HepG2 (cell line): Measurements from ENCODE around the gene RPL31. TPM values are rescaled to one million over a fixed set of nuclear protein-coding genes. Genes with fewer than 3 reads are reported as not detected.

Experiments used
- ATAC-seq: fragments of 200-7000 bp; cut with Tn5 transposase; 3 replicates; pipeline ENCODE4 v1.9.1; 2020; ENCODE audit warnings: mild to moderate bottlenecking, moderate library complexity
- BruUV-seq: library from RNA; stranded (reverse); fragments of 400-500 nt; replicated peaks from 2 replicates; lab custom pipeline; 2021; lab: Mats Ljungman, UMichigan
- CTCF ChIA-PET: fragments of 300-600 bp; formaldehyde crosslinking; extraction: SDS; loops from one replicate; lab custom pipeline; 2021; ENCODE audit warnings: low total read pairs, inconsistent platforms, low intra/inter-chr PET ratio; lab: Yijun Ruan, JAX
- POLR2A ChIA-PET: fragments of 350-600 bp; sonication (Branson Sonifier 250); formaldehyde crosslinking; loops from one replicate; lab custom pipeline; 2020; ENCODE audit warnings: antibody characterized with exemption, inconsistent platforms; lab: Yijun Ruan, JAX
- DNase-seq: peaks from one replicate; pipeline ENCODE4 v3.0.0-alpha.2; 2015; ENCODE audit warnings: low spot score
- FAIRE-seq: peaks from 3 replicates; lab custom pipeline; 2011; peaks lifted over from hg19 to GRCh38; lab: Jason Lieb, UNC
- H2AFZ ChIP-seq: one replicate; pipeline ENCODE4 v1.6.1; 2011; ENCODE audit warnings: low read length, inconsistent platforms
- H3K27ac ChIP-seq: fragments of 300-600 bp; 3 replicates; pipeline ENCODE4 v1.8.0; 2011; ENCODE audit warnings: mixed run types, mild to moderate bottlenecking, mixed read lengths, low read length, inconsistent platforms; ENCODE audit not compliant: insufficient read depth; ENCODE audit errors: extremely low read length
- H3K27me3 ChIP-seq, 2 experiments: fragments of 200-600 bp in 1 of 2; 2 replicates in 1 of 2; 3 replicates in 1 of 2; pipeline versions ENCODE4 v1.6.0 to v1.8.0; 2011; ENCODE audit warnings: low read length in 2 of 2, mild to moderate bottlenecking in 2 of 2, moderate library complexity in 2 of 2, inconsistent platforms in 1 of 2; ENCODE audit not compliant: insufficient read depth in 2 of 2, control insufficient read depth in 1 of 2
- H3K36me3 ChIP-seq, 2 experiments: fragments of 200-600 bp in 1 of 2; replicated peaks in 1 of 2; 2 replicates in 1 of 2; 3 replicates in 1 of 2; pipeline versions ENCODE4 v1.5.1 to v1.8.0; 2011; ENCODE audit warnings: low read length in 2 of 2, inconsistent platforms in 1 of 2; ENCODE audit not compliant: insufficient read depth in 2 of 2, control insufficient read depth in 1 of 2
- H3K4me1 ChIP-seq: 2 replicates; pipeline ENCODE4 v1.5.1; 2012; ENCODE audit warnings: low read length, inconsistent platforms; ENCODE audit not compliant: insufficient read depth
- H3K4me2 ChIP-seq: 2 replicates; pipeline ENCODE4 v1.6.0; 2011; ENCODE audit warnings: low read depth, low read length, inconsistent platforms
- H3K4me3 ChIP-seq, 3 experiments: fragments of 200-600 bp in 1 of 3; sonication (generic), shearing (Covaris generic) in 1 of 3; replicated peaks in 1 of 3; 2 replicates each; pipeline ENCODE4 v1.5.1; 2011 to 2016; ENCODE audit warnings: low read length in 3 of 3, inconsistent platforms in 2 of 3, low read depth in 2 of 3, mild to moderate bottlenecking in 2 of 3, control low read depth in 1 of 3, mixed read lengths in 1 of 3; ENCODE audit not compliant: insufficient read depth in 1 of 3
- H3K79me2 ChIP-seq: one replicate; pipeline ENCODE4 v1.6.1; 2011; ENCODE audit warnings: low read length, inconsistent platforms; ENCODE audit not compliant: insufficient read depth
- H3K9ac ChIP-seq: 2 replicates; pipeline ENCODE4 v1.6.0; 2011; ENCODE audit warnings: mild to moderate bottlenecking, low read depth, low read length, inconsistent platforms; ENCODE audit not compliant: insufficient read depth
- H3K9me3 ChIP-seq: 2 replicates; pipeline ENCODE4 v1.5.1; 2012; ENCODE audit warnings: mild to moderate bottlenecking, low read length
- H4K20me1 ChIP-seq: 2 replicates; pipeline ENCODE4 v1.6.0; 2011; ENCODE audit warnings: inconsistent platforms, mild to moderate bottlenecking, low read length, moderate library complexity; ENCODE audit not compliant: insufficient read depth
- ELK4 ChIP-seq: sonication (generic); formaldehyde crosslinking; IDR thresholded peaks from 2 replicates; pipeline ENCODE4 v1.9.0; 2021; ENCODE audit warnings: missing genetic modification reagents, borderline replicate concordance
- GABPB1 ChIP-seq: IDR thresholded peaks from 2 replicates; pipeline ENCODE4 v1.6.1; 2016; ENCODE audit warnings: mild to moderate bottlenecking, missing genetic modification reagents, moderate library complexity, missing compliant biosample characterization
- JARID2 ChIP-seq: sonication (generic); formaldehyde crosslinking; IDR thresholded peaks from 2 replicates; pipeline ENCODE4 v1.8.1; 2023; ENCODE audit warnings: missing genetic modification reagents, inconsistent platforms; ENCODE audit not compliant: insufficient replicate concordance
- MAFK ChIP-seq, 2 experiments: IDR thresholded peaks in 1 of 2; conservative IDR thresholded peaks in 1 of 2; 2 replicates each; pipeline ENCODE4 v1.6.1; 2011; ENCODE audit warnings: improper control_type of control experiment in 2 of 2, low read length in 2 of 2
- MIER2 ChIP-seq: IDR thresholded peaks from 2 replicates; pipeline ENCODE4 v1.6.1; 2016; ENCODE audit warnings: missing biosample characterization, missing genetic modification reagents
- MZF1 ChIP-seq: sonication (generic); formaldehyde crosslinking; IDR thresholded peaks from 2 replicates; pipeline ENCODE4 v1.8.1; 2023; ENCODE audit warnings: mild to moderate bottlenecking, missing genetic modification reagents, borderline replicate concordance
- NAIF1 ChIP-seq: sonication (generic); formaldehyde crosslinking; IDR thresholded peaks from 2 replicates; pipeline ENCODE4 v1.5.0; 2020; ENCODE audit warnings: mild to moderate bottlenecking, missing genetic modification reagents, borderline replicate concordance
- RBM22 ChIP-seq: fragments of 200-400 bp; formaldehyde crosslinking; optimal IDR thresholded peaks from 2 replicates; pipeline ENCODE3; 2017; ENCODE audit warnings: mild to moderate bottlenecking, low read length, moderate library complexity
- SP140L ChIP-seq: sonication (generic); formaldehyde crosslinking; IDR thresholded peaks from 2 replicates; pipeline ENCODE4 v1.4.0; 2020; ENCODE audit warnings: missing genetic modification reagents, borderline replicate concordance
- TBP ChIP-seq: sonication (generic); formaldehyde crosslinking; IDR thresholded peaks from 2 replicates; pipeline ENCODE4 v1.5.0; 2020; ENCODE audit warnings: missing genetic modification reagents
- TBX2 ChIP-seq: sonication (generic); formaldehyde crosslinking; IDR thresholded peaks from 2 replicates; pipeline ENCODE4 v1.5.0; 2020; ENCODE audit warnings: missing genetic modification reagents, mild to moderate bottlenecking, borderline replicate concordance
- TP53 ChIP-seq: sonication (generic); formaldehyde crosslinking; conservative IDR thresholded peaks from 2 replicates; pipeline ENCODE4 v1.4.0; 2020; ENCODE audit warnings: missing genetic modification reagents
- ZNF30 ChIP-seq: sonication (generic); formaldehyde crosslinking; IDR thresholded peaks from 2 replicates; pipeline ENCODE4 v1.5.0; 2020; ENCODE audit warnings: mild to moderate bottlenecking, missing genetic modification reagents
- ZNF33B ChIP-seq: sonication (generic); formaldehyde crosslinking; IDR thresholded peaks from 2 replicates; pipeline ENCODE4 v1.5.1; 2020; ENCODE audit warnings: mild to moderate bottlenecking, missing genetic modification reagents
- ZNF547 ChIP-seq: sonication (generic); formaldehyde crosslinking; IDR thresholded peaks from 2 replicates; pipeline ENCODE4 v1.5.1; 2020; ENCODE audit warnings: mild to moderate bottlenecking, missing genetic modification reagents
- ZNF670 ChIP-seq: sonication (generic); formaldehyde crosslinking; IDR thresholded peaks from 2 replicates; pipeline ENCODE4 v1.8.0; 2022; ENCODE audit warnings: mild to moderate bottlenecking, missing genetic modification reagents, borderline replicate concordance
- ZNF709 ChIP-seq: sonication (generic); formaldehyde crosslinking; IDR thresholded peaks from 2 replicates; pipeline ENCODE4 v1.5.0; 2020; ENCODE audit warnings: mild to moderate bottlenecking, missing genetic modification reagents
- ZNF775 ChIP-seq: sonication (generic); formaldehyde crosslinking; IDR thresholded peaks from 2 replicates; pipeline ENCODE4 v1.4.0; 2020; ENCODE audit warnings: missing genetic modification reagents, mild to moderate bottlenecking, moderate library complexity, borderline replicate concordance
- WGBS: methylation state at CpG from one replicate; pipeline ENCODE4 v1.1.6; 2017; ENCODE audit warnings: low lambda C conversion rate; 5-methylcytosine and 5-hydroxymethylcytosine counted together
- in situ Hi-C: cut with HindIII; loops from 2 replicates; pipeline ENCODE4 v1.10.0; 2017; ENCODE audit warnings: low pct_unique_long_range_greater_than_20kb; ENCODE audit not compliant: extremely low pct_ligation_motif_present
- intact Hi-C: fragments of 100-400 bp; cut with micrococcal nuclease; formaldehyde crosslinking; loops from one replicate; pipeline ENCODE4 v1.10.0; 2022; ENCODE audit not compliant: unreplicated experiment
- polyA plus RNA-seq, 8 experiments: library from polyadenylated mRNA; depleted of rRNA in 3 of 8; stranded (reverse) in 7 of 8; unstranded in 1 of 8; fragments of >200 nt; fragmentation: Illumina TruSeq in 4 of 8; extraction: Trizol in 4 of 8; gene quantifications; 2 replicates each; pipeline versions ENCODE4 v1.2.1 to v1.2.3, GENCODE V29; 2011 to 2016; ENCODE audit warnings: low read depth in 4 of 8, missing spikeins in 1 of 8, mixed read lengths in 1 of 8; ENCODE audit not compliant: insufficient read depth in 1 of 8
- total RNA-seq, 5 experiments: library from RNA; depleted of rRNA; stranded (reverse); fragments of >200 nt; fragmentation: Illumina TruSeq; extraction: Trizol; gene quantifications; 2 replicates each; pipeline ENCODE4 v1.2.3, GENCODE V29; 2016; ENCODE audit warnings: low read depth in 1 of 5
- TF ChIP-seq, protein P1 (sequence below), 2 experiments: sonication (generic) in 1 of 2; formaldehyde crosslinking in 1 of 2; IDR thresholded peaks; 2 replicates each; pipeline versions ENCODE4 v1.4.0 to v1.6.1; 2016 to 2020; ENCODE audit warnings: borderline replicate concordance in 1 of 2, low read depth in 1 of 2, mild to moderate bottlenecking in 1 of 2, missing genetic modification reagents in 1 of 2

The RPL31 gene
- total and polyA plus RNA-seq, 2 of the 13 experiments (the other 11 are each of a cell fraction or from before 2014, with no cell fraction given), result 3,331 to 3,582 TPM

DNA sequence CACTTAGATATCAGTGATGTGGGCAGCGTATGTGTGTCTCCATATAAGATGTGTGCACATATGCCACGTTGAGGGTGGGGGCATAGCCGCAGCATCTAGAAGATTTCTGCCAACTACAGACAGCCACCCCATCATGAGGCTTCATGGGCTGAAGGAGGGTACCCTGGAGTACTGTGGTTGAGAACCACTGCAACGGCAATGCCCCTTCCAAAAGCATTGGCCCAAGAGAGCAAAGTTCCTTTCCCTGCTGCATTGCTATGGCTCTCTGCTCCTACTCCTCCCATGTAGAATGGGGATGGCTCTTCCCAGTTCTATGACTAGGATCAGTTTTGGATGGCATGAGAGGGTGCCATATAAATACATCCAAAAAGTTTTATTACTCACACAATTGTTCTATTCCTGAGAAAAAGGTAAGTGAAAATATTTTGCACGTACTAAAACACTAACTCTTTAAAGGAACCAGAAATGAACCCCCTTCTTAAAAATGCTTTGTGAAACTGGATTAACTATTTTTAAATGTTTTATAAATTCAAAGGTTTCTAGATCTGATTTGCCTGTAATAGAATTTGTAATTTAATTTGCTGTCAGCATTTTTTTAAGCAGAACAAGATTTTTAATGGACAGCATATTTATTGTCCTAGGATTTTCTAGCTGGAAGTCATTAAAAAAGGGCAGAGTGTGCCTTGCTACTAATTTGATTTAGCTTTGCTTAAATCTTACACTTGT is 4.4 kb upstream of the RPL31 start:
- Histone ChIP-seq H3K9me3 (no peaks in the 10 kb centered on the region), H2AFZ (no peak overlapping the region), H3K27me3 (no peaks in the 10 kb centered on the region; a peak in 1 of 5 replicates), H3K27ac (no peak overlapping the region), H4K20me1 (peaks cover 3% of the 10 kb centered on the region; the same call in 1 of the 2 replicates), H3K4me3 (no peak overlapping the region), H3K36me3 (peaks cover 17 to 29% of the 10 kb centered on the region in 2 experiments), H3K4me1 (peaks cover 9% of the 10 kb centered on the region), H3K79me2 (peaks cover 6% of the 10 kb centered on the region), H3K9ac (no peak overlapping the region), H3K4me2 (no peak overlapping the region)
- BruUV-seq, result no TSS peak
- WGBS, result 93% methylated on average over 5 of the region's 5 CpGs
- DNase-seq (no peak), FAIRE-seq (no peak), ATAC-seq (no peak)
- POLR2A ChIA-PET, result no interaction called here
- in situ Hi-C loops, result loop anchor here (5.0 kb wide), 1 partner anchor 385 kb away; no protein-coding TSS in a partner anchor
- intact Hi-C loops, result no loop called here
- CTCF ChIA-PET, result no interaction called here
- TF ChIP-seq ZNF33B, result no peak
- no peak for TF ChIP-seq ZNF709 (CRISPR knock-in tag)
- no peak for TF ChIP-seq MIER2
- no peak for TF ChIP-seq SP140L (CRISPR knock-in tag)
- no peak for TF ChIP-seq ZNF30 (CRISPR knock-in tag)
- TF ChIP-seq TBP (CRISPR knock-in tag), result no peak
- TF ChIP-seq GABPB1, result no peak
- TF ChIP-seq MAFK (conservative IDR thresholded peaks at IDR 0.05 in 1 of 2, IDR thresholded peaks at IDR 0.05 in 1 of 2; ENCODE audit: low read length in 2 of 2), result peak; percentile 64 to 83
- no peak for TF ChIP-seq MZF1 (CRISPR knock-in tag)
- TF ChIP-seq ZNF547 (CRISPR knock-in tag), result no peak
- TF ChIP-seq TP53, result no peak
- TF ChIP-seq NAIF1 (CRISPR knock-in tag), result no peak
- TF ChIP-seq ELK4, result no peak
- TF ChIP-seq JARID2 (CRISPR knock-in tag), result no peak
- TF ChIP-seq, protein P1, sequence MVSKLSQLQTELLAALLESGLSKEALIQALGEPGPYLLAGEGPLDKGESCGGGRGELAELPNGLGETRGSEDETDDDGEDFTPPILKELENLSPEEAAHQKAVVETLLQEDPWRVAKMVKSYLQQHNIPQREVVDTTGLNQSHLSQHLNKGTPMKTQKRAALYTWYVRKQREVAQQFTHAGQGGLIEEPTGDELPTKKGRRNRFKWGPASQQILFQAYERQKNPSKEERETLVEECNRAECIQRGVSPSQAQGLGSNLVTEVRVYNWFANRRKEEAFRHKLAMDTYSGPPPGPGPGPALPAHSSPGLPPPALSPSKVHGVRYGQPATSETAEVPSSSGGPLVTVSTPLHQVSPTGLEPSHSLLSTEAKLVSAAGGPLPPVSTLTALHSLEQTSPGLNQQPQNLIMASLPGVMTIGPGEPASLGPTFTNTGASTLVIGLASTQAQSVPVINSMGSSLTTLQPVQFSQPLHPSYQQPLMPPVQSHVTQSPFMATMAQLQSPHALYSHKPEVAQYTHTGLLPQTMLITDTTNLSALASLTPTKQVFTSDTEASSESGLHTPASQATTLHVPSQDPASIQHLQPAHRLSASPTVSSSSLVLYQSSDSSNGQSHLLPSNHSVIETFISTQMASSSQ (IDR thresholded peaks at IDR 0.05; ENCODE audit: low read depth), result no peak
- TF ChIP-seq, protein P1 (CRISPR knock-in tag; IDR thresholded peaks at IDR 0.05; ENCODE audit: borderline replicate concordance), result no peak
- 0 out of 2 replicates have a peak, but pooled peaks have one; percentile 19 for TF ChIP-seq ZNF670 (CRISPR knock-in tag)
- TF ChIP-seq TBX2 (CRISPR knock-in tag), result no peak
- TF ChIP-seq ZNF775 (CRISPR knock-in tag), result no peak
- peak; percentile 95 for TF ChIP-seq RBM22
